GM23338 (cell line): Measurements from ENCODE around the gene GBP7. TPM values are rescaled to one million over a fixed set of nuclear protein-coding genes. Genes with fewer than 3 reads are reported as not detected.

Source experiments
- ATAC-seq: fragments of 200-7000 bp; cut with Tn5 transposase; 3 replicates; pipeline ENCODE4 v1.9.1; 2020
- DNase-seq: peaks from one replicate; pipeline ENCODE4 v3.0.0-alpha.2; 2015; ENCODE audit warnings: low spot score
- H2AFZ ChIP-seq: fragments of 200-600 bp; sonication (generic); 2 replicates; pipeline ENCODE4 v1.8.0; 2016; ENCODE audit warnings: antibody characterized with exemption, mild to moderate bottlenecking, moderate library complexity
- H3F3A ChIP-seq: fragments of 200-600 bp; sonication (generic); replicated peaks from 2 replicates; pipeline ENCODE4 v1.8.0; 2017; ENCODE audit warnings: antibody characterized with exemption, mixed run types, low read depth
- H3K27ac ChIP-seq: fragments of 200-600 bp; sonication (generic); 2 replicates; pipeline ENCODE4 v1.6.1; 2016; ENCODE audit warnings: low read depth
- H3K27me3 ChIP-seq: fragments of 200-600 bp; sonication (generic); 2 replicates; pipeline ENCODE4 v1.8.0; 2016; ENCODE audit warnings: mild to moderate bottlenecking, mixed run types, moderate library complexity; ENCODE audit not compliant: insufficient read depth
- H3K36me3 ChIP-seq: fragments of 200-600 bp; sonication (generic); 2 replicates; pipeline ENCODE4 v1.8.0; 2016; ENCODE audit warnings: mild to moderate bottlenecking; ENCODE audit not compliant: insufficient read depth
- H3K4me1 ChIP-seq: fragments of 200-600 bp; sonication (generic); 2 replicates; pipeline ENCODE4 v1.8.0; 2016; ENCODE audit warnings: mild to moderate bottlenecking, moderate library complexity; ENCODE audit not compliant: insufficient read depth
- H3K4me2 ChIP-seq: fragments of 200-600 bp; sonication (generic); 2 replicates; pipeline ENCODE4 v1.7.1; 2017; ENCODE audit warnings: mixed run types
- H3K4me3 ChIP-seq: fragments of 200-600 bp; sonication (generic); 2 replicates; pipeline ENCODE4 v1.6.1; 2016; ENCODE audit warnings: mixed run types
- H3K79me2 ChIP-seq: fragments of 200-600 bp; sonication (generic); replicated peaks from 2 replicates; pipeline ENCODE4 v1.8.0; 2017; ENCODE audit warnings: mild to moderate bottlenecking; ENCODE audit not compliant: insufficient read depth
- H3K9me2 ChIP-seq: fragments of 200-600 bp; sonication (generic); 2 replicates; pipeline ENCODE4 v1.8.0; 2017; ENCODE audit not compliant: insufficient read depth
- H4K20me1 ChIP-seq: fragments of 200-600 bp; sonication (generic); replicated peaks from 2 replicates; pipeline ENCODE4 v1.8.0; 2017; ENCODE audit warnings: mild to moderate bottlenecking; ENCODE audit not compliant: insufficient read depth
- H3K27ac Mint-ChIP-seq: 2 replicates; pipeline ENCODE4 v1.8.0; 2020; ENCODE audit warnings: inconsistent platforms, mild to moderate bottlenecking, moderate library complexity, mixed read lengths
- H3K27me3 Mint-ChIP-seq: 3 replicates; pipeline ENCODE4 v1.8.0; 2022; ENCODE audit warnings: low read depth, mild to moderate bottlenecking, moderate library complexity, mixed read lengths, inconsistent platforms; ENCODE audit not compliant: insufficient read depth, poor library complexity
- H3K36me3 Mint-ChIP-seq: 3 replicates; pipeline ENCODE4 v1.8.0; 2021; ENCODE audit warnings: low read depth, mild to moderate bottlenecking, inconsistent platforms, moderate library complexity, mixed read lengths
- H3K4me1 Mint-ChIP-seq: 3 replicates; pipeline ENCODE4 v1.8.0; 2020; ENCODE audit warnings: mild to moderate bottlenecking, inconsistent platforms, mixed read lengths
- H3K4me3 Mint-ChIP-seq: 3 replicates; pipeline ENCODE4 v1.8.0; 2021; ENCODE audit warnings: moderate library complexity, mild to moderate bottlenecking, inconsistent platforms, mixed read lengths
- H3K9me3 Mint-ChIP-seq: 3 replicates; pipeline ENCODE4 v1.8.0; 2020; ENCODE audit warnings: moderate library complexity, mild to moderate bottlenecking, inconsistent platforms, mixed read lengths
- CREB1 ChIP-seq: fragments of 250-450 bp; sonication (Bioruptor Pico); IDR thresholded peaks from 2 replicates; pipeline ENCODE4 v1.5.0; 2020; ENCODE audit warnings: low read depth, mild to moderate bottlenecking, moderate library complexity
- EZH2 ChIP-seq: fragments of 200-600 bp; sonication (generic); IDR thresholded peaks from one replicate; pipeline ENCODE4 v1.8.0; 2017; ENCODE audit warnings: antibody characterized with exemption, mild to moderate bottlenecking, low read depth; ENCODE audit not compliant: unreplicated experiment
- EZH2phosphoT487 ChIP-seq: fragments of 200-600 bp; sonication (generic); IDR thresholded peaks from one replicate; pipeline ENCODE4 v1.8.1; 2018; ENCODE audit warnings: antibody characterized with exemption; ENCODE audit not compliant: unreplicated experiment
- JUNB ChIP-seq: IDR thresholded peaks from one replicate; pipeline ENCODE4 v1.6.1; 2016; ENCODE audit warnings: antibody characterized with exemption; ENCODE audit not compliant: unreplicated experiment
- NANOG ChIP-seq: IDR thresholded peaks from 2 replicates; pipeline ENCODE4 v1.6.1; 2016; ENCODE audit warnings: antibody characterized with exemption, borderline replicate concordance
- POLR2AphosphoS5 ChIP-seq: IDR thresholded peaks from 2 replicates; pipeline ENCODE4 v1.6.1; 2016; ENCODE audit warnings: antibody characterized with exemption, low read depth
- STAT1 ChIP-seq: IDR thresholded peaks from one replicate; pipeline ENCODE4 v1.6.1; 2016; ENCODE audit warnings: antibody characterized with exemption; ENCODE audit not compliant: unreplicated experiment
- ZNF114 ChIP-seq: fragments of 250-450 bp; sonication (Bioruptor Pico); IDR thresholded peaks from 2 replicates; pipeline ENCODE4 v1.5.0; 2020; ENCODE audit warnings: mild to moderate bottlenecking, moderate library complexity
- ZNF331 ChIP-seq: fragments of 250-450 bp; sonication (Bioruptor Pico); IDR thresholded peaks from 2 replicates; pipeline ENCODE4 v1.5.0; 2020; ENCODE audit warnings: low read depth, mild to moderate bottlenecking, moderate library complexity
- polyA plus RNA-seq: library from polyadenylated mRNA; unstranded; fragments of >200 nt; fragmentation: Nextera tagmentation; extraction: Ambion mirVana; gene quantifications from 2 replicates; pipeline ENCODE4 v1.2.1, GENCODE V29; 2016
- total RNA-seq: library from RNA; depleted of rRNA; stranded (reverse); fragments of >200 nt; shearing (Covaris generic); gene quantifications from 2 replicates; pipeline ENCODE4 v1.2.3, GENCODE V29; 2014
- TF ChIP-seq, protein P1 (sequence below): IDR thresholded peaks from 2 replicates; pipeline ENCODE4 v1.6.1; 2016; ENCODE audit warnings: antibody characterized with exemption
- TF ChIP-seq, protein P2 (sequence below): IDR thresholded peaks from one replicate; pipeline ENCODE4 v1.6.1; 2018; ENCODE audit warnings: antibody characterized with exemption; ENCODE audit not compliant: unreplicated experiment
- TF ChIP-seq, protein P3 (sequence below), 2 experiments: fragments of 200-600 bp in 1 of 2; sonication (generic) in 1 of 2; conservative IDR thresholded peaks; 2 replicates each; pipeline versions ENCODE4 v1.5.1 to v1.6.1; 2016 to 2017; ENCODE audit warnings: antibody characterized with exemption in 2 of 2, low read depth in 2 of 2, mild to moderate bottlenecking in 2 of 2, moderate library complexity in 1 of 2

GBP7 gene
- total and polyA plus RNA-seq, 2 experiments from 2014 or later = not detected

DNA sequence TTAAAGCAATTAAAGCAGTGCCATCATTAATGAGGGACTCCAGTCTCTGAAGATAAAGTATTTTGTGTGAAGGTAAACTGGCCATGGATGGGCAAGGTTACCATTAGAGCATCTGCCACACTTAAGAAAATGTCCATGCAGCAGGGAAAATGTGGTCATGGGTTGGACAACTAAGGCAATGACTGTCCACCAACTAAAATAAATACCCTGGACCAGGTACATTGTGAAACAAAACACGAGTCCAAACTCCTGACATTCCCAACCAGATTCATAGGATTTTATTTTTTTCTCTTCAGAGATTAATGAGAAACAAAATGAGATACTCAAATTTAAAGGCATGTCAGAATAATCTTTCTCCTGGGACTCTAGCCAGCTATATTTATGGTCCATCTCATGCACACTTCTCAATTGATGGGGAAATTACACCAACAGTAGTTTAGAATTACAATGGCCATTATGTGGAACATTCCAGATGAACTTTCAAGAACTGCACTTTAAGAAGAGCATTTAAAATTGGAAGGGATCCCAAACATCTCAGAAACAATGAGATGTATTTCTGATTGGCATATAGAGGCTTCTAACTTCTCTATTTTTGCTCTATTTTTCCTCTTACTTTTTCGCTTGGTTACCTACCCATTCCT, 8.1 kb downstream of the GBP7 start (continued):
- TF ChIP-seq, protein P1, sequence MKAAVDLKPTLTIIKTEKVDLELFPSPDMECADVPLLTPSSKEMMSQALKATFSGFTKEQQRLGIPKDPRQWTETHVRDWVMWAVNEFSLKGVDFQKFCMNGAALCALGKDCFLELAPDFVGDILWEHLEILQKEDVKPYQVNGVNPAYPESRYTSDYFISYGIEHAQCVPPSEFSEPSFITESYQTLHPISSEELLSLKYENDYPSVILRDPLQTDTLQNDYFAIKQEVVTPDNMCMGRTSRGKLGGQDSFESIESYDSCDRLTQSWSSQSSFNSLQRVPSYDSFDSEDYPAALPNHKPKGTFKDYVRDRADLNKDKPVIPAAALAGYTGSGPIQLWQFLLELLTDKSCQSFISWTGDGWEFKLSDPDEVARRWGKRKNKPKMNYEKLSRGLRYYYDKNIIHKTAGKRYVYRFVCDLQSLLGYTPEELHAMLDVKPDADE = no peak
- no peak for TF ChIP-seq EZH2
- no peak for TF ChIP-seq STAT1
- TF ChIP-seq EZH2phosphoT487 = no peak
- TF ChIP-seq JUNB = no peak

DNA sequence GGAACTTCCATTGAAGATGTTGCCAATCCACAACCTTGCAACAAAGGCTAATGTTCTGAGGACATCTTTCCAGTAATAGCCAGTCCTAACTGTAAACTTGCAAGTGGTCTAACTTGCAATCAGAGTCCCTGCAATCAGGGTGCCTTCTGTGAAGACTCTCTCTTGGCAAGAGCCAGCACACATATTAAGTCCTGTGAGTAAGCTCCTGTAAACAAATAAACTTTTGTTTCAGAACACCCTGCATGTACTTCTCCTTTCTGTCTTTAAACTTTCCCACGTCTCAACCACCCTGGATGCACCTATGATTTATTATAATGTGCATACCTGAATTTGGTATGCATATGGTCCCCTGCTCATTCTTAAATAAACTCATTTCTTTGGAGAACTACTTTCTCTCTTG, 9.1 kb downstream of the GBP7 start:
- Mint-ChIP-seq H3K27me3 (no peaks in the 10 kb centered on the region), H3K4me1 (no peaks in the 10 kb centered on the region), H3K36me3 (no peaks in the 10 kb centered on the region), H3K4me3 (no peak overlapping the region), H3K9me3 (no peaks in the 10 kb centered on the region), H3K27ac (no peak overlapping the region)
- H3K27me3 ChIP-seq = no peaks in the 10 kb centered on the region
- DNase-seq (no peak), ATAC-seq (no peak)
- no peak overlapping the region for H2AFZ ChIP-seq
- no peak overlapping the region for H3K4me3 ChIP-seq
- H3K9me2 ChIP-seq = 0 out of 2 replicates have a peak, but pooled peaks cover 4% of the 10 kb centered on the region
- no peak overlapping the region for H3K4me2 ChIP-seq
- H4K20me1 ChIP-seq = no peaks in the 10 kb centered on the region
- no peak overlapping the region for H3K27ac ChIP-seq
- no peaks in the 10 kb centered on the region for H3F3A ChIP-seq
- no peaks in the 10 kb centered on the region for H3K79me2 ChIP-seq
- no peaks in the 10 kb centered on the region for H3K4me1 ChIP-seq
- no peaks in the 10 kb centered on the region for H3K36me3 ChIP-seq
- TF ChIP-seq, protein P2, sequence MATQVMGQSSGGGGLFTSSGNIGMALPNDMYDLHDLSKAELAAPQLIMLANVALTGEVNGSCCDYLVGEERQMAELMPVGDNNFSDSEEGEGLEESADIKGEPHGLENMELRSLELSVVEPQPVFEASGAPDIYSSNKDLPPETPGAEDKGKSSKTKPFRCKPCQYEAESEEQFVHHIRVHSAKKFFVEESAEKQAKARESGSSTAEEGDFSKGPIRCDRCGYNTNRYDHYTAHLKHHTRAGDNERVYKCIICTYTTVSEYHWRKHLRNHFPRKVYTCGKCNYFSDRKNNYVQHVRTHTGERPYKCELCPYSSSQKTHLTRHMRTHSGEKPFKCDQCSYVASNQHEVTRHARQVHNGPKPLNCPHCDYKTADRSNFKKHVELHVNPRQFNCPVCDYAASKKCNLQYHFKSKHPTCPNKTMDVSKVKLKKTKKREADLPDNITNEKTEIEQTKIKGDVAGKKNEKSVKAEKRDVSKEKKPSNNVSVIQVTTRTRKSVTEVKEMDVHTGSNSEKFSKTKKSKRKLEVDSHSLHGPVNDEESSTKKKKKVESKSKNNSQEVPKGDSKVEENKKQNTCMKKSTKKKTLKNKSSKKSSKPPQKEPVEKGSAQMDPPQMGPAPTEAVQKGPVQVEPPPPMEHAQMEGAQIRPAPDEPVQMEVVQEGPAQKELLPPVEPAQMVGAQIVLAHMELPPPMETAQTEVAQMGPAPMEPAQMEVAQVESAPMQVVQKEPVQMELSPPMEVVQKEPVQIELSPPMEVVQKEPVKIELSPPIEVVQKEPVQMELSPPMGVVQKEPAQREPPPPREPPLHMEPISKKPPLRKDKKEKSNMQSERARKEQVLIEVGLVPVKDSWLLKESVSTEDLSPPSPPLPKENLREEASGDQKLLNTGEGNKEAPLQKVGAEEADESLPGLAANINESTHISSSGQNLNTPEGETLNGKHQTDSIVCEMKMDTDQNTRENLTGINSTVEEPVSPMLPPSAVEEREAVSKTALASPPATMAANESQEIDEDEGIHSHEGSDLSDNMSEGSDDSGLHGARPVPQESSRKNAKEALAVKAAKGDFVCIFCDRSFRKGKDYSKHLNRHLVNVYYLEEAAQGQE = no peak
- TF ChIP-seq EZH2 (no peak), POLR2AphosphoS5 (no peak), ZNF114 (CRISPR knock-in tag) (no peak), ZNF331 (CRISPR knock-in tag) (no peak), STAT1 (no peak), JUNB (no peak), CREB1 (CRISPR knock-in tag) (no peak), NANOG (no peak), EZH2phosphoT487 (no peak)
- TF ChIP-seq, protein P1 = no peak
- TF ChIP-seq, protein P3, sequence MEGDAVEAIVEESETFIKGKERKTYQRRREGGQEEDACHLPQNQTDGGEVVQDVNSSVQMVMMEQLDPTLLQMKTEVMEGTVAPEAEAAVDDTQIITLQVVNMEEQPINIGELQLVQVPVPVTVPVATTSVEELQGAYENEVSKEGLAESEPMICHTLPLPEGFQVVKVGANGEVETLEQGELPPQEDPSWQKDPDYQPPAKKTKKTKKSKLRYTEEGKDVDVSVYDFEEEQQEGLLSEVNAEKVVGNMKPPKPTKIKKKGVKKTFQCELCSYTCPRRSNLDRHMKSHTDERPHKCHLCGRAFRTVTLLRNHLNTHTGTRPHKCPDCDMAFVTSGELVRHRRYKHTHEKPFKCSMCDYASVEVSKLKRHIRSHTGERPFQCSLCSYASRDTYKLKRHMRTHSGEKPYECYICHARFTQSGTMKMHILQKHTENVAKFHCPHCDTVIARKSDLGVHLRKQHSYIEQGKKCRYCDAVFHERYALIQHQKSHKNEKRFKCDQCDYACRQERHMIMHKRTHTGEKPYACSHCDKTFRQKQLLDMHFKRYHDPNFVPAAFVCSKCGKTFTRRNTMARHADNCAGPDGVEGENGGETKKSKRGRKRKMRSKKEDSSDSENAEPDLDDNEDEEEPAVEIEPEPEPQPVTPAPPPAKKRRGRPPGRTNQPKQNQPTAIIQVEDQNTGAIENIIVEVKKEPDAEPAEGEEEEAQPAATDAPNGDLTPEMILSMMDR (conservative IDR thresholded peaks at IDR 0.05; ENCODE audit: low read depth in 2 of 2) = no peak
